Gastrocnemius medialis (tissue), 4 donors: Measurements from ENCODE around the gene POLR3GL.

Experiments
- POLR2A ChIP-seq, 2 donors: fragments of 450-650 bp; IDR thresholded peaks; one replicate each; pipeline ENCODE4 v1.6.1; 2017; ENCODE audit warnings: antibody characterized with exemption in 2 of 2, mild to moderate bottlenecking in 2 of 2, moderate library complexity in 2 of 2
- TF ChIP-seq, protein P1 (sequence below), 5 experiments: fragments of 450-650 bp in 3 of 5; fragments of 200-600 bp in 2 of 5; sonication (generic) in 2 of 5; IDR thresholded peaks in 4 of 5; conservative IDR thresholded peaks in 1 of 5; 1 replicate in 4 of 5; 2 replicates in 1 of 5; pipeline ENCODE4 v1.5.1; 2016 to 2019; ENCODE audit warnings: antibody characterized with exemption in 5 of 5, mild to moderate bottlenecking in 3 of 5, moderate library complexity in 3 of 5

DNA sequence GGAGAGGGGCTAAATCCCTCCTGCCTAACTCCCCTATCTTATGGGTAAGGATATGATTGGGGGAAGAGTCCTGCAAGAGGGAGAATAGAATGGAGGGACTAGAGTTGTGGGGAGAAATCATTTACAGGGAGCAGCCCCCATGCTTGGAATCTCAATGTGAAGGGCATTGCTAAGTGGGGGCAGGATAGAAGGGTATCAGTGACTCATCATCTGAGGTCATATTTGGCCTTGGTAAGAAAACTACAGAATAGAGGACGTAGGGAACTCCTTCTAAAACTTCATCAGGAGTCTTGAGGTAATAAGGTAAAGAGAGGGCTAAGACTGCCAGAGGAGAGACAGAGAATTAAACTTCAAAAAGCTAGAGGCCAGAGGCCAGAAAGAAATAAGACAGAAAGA lies 56.6 kb downstream of the POLR3GL start:
- TF ChIP-seq, protein P1, sequence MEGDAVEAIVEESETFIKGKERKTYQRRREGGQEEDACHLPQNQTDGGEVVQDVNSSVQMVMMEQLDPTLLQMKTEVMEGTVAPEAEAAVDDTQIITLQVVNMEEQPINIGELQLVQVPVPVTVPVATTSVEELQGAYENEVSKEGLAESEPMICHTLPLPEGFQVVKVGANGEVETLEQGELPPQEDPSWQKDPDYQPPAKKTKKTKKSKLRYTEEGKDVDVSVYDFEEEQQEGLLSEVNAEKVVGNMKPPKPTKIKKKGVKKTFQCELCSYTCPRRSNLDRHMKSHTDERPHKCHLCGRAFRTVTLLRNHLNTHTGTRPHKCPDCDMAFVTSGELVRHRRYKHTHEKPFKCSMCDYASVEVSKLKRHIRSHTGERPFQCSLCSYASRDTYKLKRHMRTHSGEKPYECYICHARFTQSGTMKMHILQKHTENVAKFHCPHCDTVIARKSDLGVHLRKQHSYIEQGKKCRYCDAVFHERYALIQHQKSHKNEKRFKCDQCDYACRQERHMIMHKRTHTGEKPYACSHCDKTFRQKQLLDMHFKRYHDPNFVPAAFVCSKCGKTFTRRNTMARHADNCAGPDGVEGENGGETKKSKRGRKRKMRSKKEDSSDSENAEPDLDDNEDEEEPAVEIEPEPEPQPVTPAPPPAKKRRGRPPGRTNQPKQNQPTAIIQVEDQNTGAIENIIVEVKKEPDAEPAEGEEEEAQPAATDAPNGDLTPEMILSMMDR (IDR thresholded peaks at IDR 0.05 in 4 of 5, conservative IDR thresholded peaks at IDR 0.05 in 1 of 5), result no peak
- TF ChIP-seq POLR2A (IDR thresholded peaks at IDR 0.05), result no peak
